IPS-18a (cell line): ENCODE data around the gene AMD1.
"Not testable (repeated sequence)": the region's sequence is repeated elsewhere in the genome, so short reads cannot be mapped to it uniquely, and the experiment has no call there.

Source experiments
- H3K27ac ChIP-seq: one replicate; pipeline ENCODE4 v1.5.1; 2013; ENCODE audit warnings: low read length
- H3K27me3 ChIP-seq: one replicate; pipeline ENCODE4 v1.6.1; 2013; ENCODE audit warnings: mild to moderate bottlenecking, low read length; ENCODE audit not compliant: control insufficient read depth, insufficient read depth
- H3K36me3 ChIP-seq: one replicate; pipeline ENCODE4 v1.6.1; 2013; ENCODE audit warnings: low read depth, low read length; ENCODE audit not compliant: control insufficient read depth
- H3K4me1 ChIP-seq: one replicate; pipeline ENCODE4 v1.6.1; 2013; ENCODE audit warnings: low read depth, low read length; ENCODE audit not compliant: control insufficient read depth
- H3K4me3 ChIP-seq: one replicate; pipeline ENCODE4 v1.5.1; 2013; ENCODE audit warnings: low read length
- H3K9ac ChIP-seq: one replicate; pipeline ENCODE4 v1.6.1; 2013; ENCODE audit warnings: mild to moderate bottlenecking, low read length, moderate library complexity
- H3K9me3 ChIP-seq: one replicate; pipeline ENCODE4 v1.6.1; 2013; ENCODE audit warnings: low read depth, low read length; ENCODE audit not compliant: control insufficient read depth

AMD1 gene

GRCh38 chr6:110873981-110874879 lies at the start of gene AMD1:
TSS of gene AMD1 (plus strand) at chr6:110874785. CDS start at chr6:110875106, 321 bp downstream.
- Histone ChIP-seq H3K4me3 (peak within 1 kb of the TSS; percentile 76), H3K36me3 (no peaks in the 10 kb centered on the region), H3K27ac (peak within 1 kb of the TSS; percentile 98), H3K27me3 (no peaks in the 10 kb centered on the region), H3K4me1 (peaks cover 16% of the 10 kb centered on the region), H3K9ac (peak within 1 kb of the TSS; percentile 95), H3K9me3 (no peaks in the 10 kb centered on the region)

- H3K27me3 ChIP-seq: no peaks in the 10 kb centered on the region
- no peaks in the 10 kb centered on the region for H3K9me3 ChIP-seq
- H3K4me3 ChIP-seq: no peak overlapping the region
- H3K9ac ChIP-seq: no peak overlapping the region
- no peaks in the 10 kb centered on the region for H3K4me1 ChIP-seq
- no peaks in the 10 kb centered on the region for H3K36me3 ChIP-seq
- H3K27ac ChIP-seq: no peak overlapping the region
These were observed 48.1 kb upstream of the AMD1 start for GRCh38 chr6:110826236-110827129.

- Histone ChIP-seq H3K9ac (no peak overlapping the region), H3K4me1 (no peaks in the 10 kb centered on the region), H3K27ac (no peak overlapping the region), H3K9me3 (no peaks in the 10 kb centered on the region), H3K4me3 (no peak overlapping the region), H3K27me3 (no peaks in the 10 kb centered on the region), H3K36me3 (no peaks in the 10 kb centered on the region)
These were observed 46.2 kb upstream of the AMD1 start for GRCh38 chr6:110828396-110828795.

GRCh38 chr6:110831405-110831804 lies 43.2 kb upstream of the AMD1 start:
- H3K27ac ChIP-seq: no peak overlapping the region
- no peaks in the 10 kb centered on the region for H3K27me3 ChIP-seq
- H3K36me3 ChIP-seq: no peaks in the 10 kb centered on the region
- no peaks in the 10 kb centered on the region for H3K9me3 ChIP-seq
- no peak overlapping the region for H3K4me3 ChIP-seq
- no peaks in the 10 kb centered on the region for H3K4me1 ChIP-seq
- H3K9ac ChIP-seq: no peak overlapping the region

- Histone ChIP-seq H3K9me3 (no peaks in the 10 kb centered on the region), H3K36me3 (no peaks in the 10 kb centered on the region), H3K9ac (no peak overlapping the region), H3K4me3 (no peak overlapping the region), H3K4me1 (no peaks in the 10 kb centered on the region), H3K27me3 (no peaks in the 10 kb centered on the region), H3K27ac (no peak overlapping the region)
These were observed 40.8 kb upstream of the AMD1 start for GRCh38 chr6:110833831-110834230.

- not testable (repeated sequence) for H3K9ac ChIP-seq, H3K4me3 ChIP-seq, H3K9me3 ChIP-seq, H3K4me1 ChIP-seq, H3K27ac ChIP-seq, H3K27me3 ChIP-seq, H3K36me3 ChIP-seq
These were observed 38.8 kb upstream of the AMD1 start for GRCh38 chr6:110835751-110836150.

GRCh38 chr6:110841266-110841665 lies 33.3 kb upstream of the AMD1 start:
- Histone ChIP-seq H3K27ac (no peak overlapping the region), H3K27me3 (no peaks in the 10 kb centered on the region), H3K36me3 (no peaks in the 10 kb centered on the region), H3K4me3 (no peak overlapping the region), H3K9me3 (no peaks in the 10 kb centered on the region), H3K9ac (no peak overlapping the region), H3K4me1 (no peaks in the 10 kb centered on the region)

- no peaks in the 10 kb centered on the region for H3K27me3 ChIP-seq
- no peaks in the 10 kb centered on the region for H3K9me3 ChIP-seq
- H3K9ac ChIP-seq: no peak overlapping the region
- H3K36me3 ChIP-seq: no peaks in the 10 kb centered on the region
- no peak overlapping the region for H3K27ac ChIP-seq
- H3K4me1 ChIP-seq: no peaks in the 10 kb centered on the region
- H3K4me3 ChIP-seq: no peak overlapping the region
These were observed 24.8 kb upstream of the AMD1 start for GRCh38 chr6:110849781-110850180.

GRCh38 chr6:110852773-110853172 lies 21.8 kb upstream of the AMD1 start:
- no peaks in the 10 kb centered on the region for H3K4me1 ChIP-seq
- H3K9me3 ChIP-seq: no peaks in the 10 kb centered on the region
- H3K27ac ChIP-seq: no peak overlapping the region
- no peaks in the 10 kb centered on the region for H3K27me3 ChIP-seq
- no peak overlapping the region for H3K4me3 ChIP-seq
- no peaks in the 10 kb centered on the region for H3K36me3 ChIP-seq
- H3K9ac ChIP-seq: no peak overlapping the region

GRCh38 chr6:110853754-110854477 lies 20.7 kb upstream of the AMD1 start:
- Histone ChIP-seq H3K4me3 (no peak overlapping the region), H3K36me3 (no peaks in the 10 kb centered on the region), H3K27ac (no peak overlapping the region), H3K9ac (no peak overlapping the region), H3K9me3 (no peaks in the 10 kb centered on the region), H3K4me1 (no peaks in the 10 kb centered on the region), H3K27me3 (no peaks in the 10 kb centered on the region)

- H3K27ac ChIP-seq: no peak overlapping the region
- no peaks in the 10 kb centered on the region for H3K9me3 ChIP-seq
- no peak overlapping the region for H3K9ac ChIP-seq
- no peaks in the 10 kb centered on the region for H3K27me3 ChIP-seq
- H3K4me1 ChIP-seq: no peaks in the 10 kb centered on the region
- no peaks in the 10 kb centered on the region for H3K36me3 ChIP-seq
- no peak overlapping the region for H3K4me3 ChIP-seq
These were observed 18.3 kb upstream of the AMD1 start for GRCh38 chr6:110856296-110856695.
